Suprapubic skin (tissue), 4 donors: ENCODE measurements around the gene FHIP1A. TPM values are rescaled to one million over a fixed set of nuclear protein-coding genes. Genes with fewer than 3 reads are reported as not detected.

Source experiments
- DNase-seq, 2 donors: peaks; one replicate each; pipeline ENCODE4 v3.0.0-alpha.2; 2019; ENCODE audit warnings: low spot score in 2 of 2
- H3K27ac ChIP-seq: fragments of 200-600 bp; sonication (generic); one replicate; pipeline ENCODE4 v1.5.1; 2019
- H3K27me3 ChIP-seq: fragments of 200-600 bp; sonication (generic); one replicate; pipeline ENCODE4 v1.5.1; 2019
- H3K36me3 ChIP-seq: fragments of 200-600 bp; sonication (generic); one replicate; pipeline ENCODE4 v1.5.1; 2019
- H3K4me1 ChIP-seq: fragments of 200-600 bp; sonication (generic); one replicate; pipeline ENCODE4 v1.5.1; 2019
- H3K4me3 ChIP-seq: fragments of 200-600 bp; sonication (generic); one replicate; pipeline ENCODE4 v1.5.1; 2019; ENCODE audit warnings: mild to moderate bottlenecking
- H3K9me3 ChIP-seq: fragments of 200-600 bp; sonication (generic); one replicate; pipeline ENCODE4 v1.5.1; 2019
- CTCF ChIP-seq, 2 donors: fragments of 200-600 bp in 1 of 2; fragments of 450-650 bp in 1 of 2; sonication (generic) in 1 of 2; IDR thresholded peaks; one replicate each; pipeline ENCODE4 v1.5.1; 2016 to 2019; ENCODE audit warnings: antibody characterized with exemption in 2 of 2, mild to moderate bottlenecking in 1 of 2, moderate library complexity in 1 of 2
- EP300 ChIP-seq: sonication (generic); formaldehyde crosslinking; IDR thresholded peaks from one replicate; pipeline ENCODE4 v1.6.1; 2017; ENCODE audit warnings: antibody characterized with exemption
- POLR2A ChIP-seq, 2 donors: fragments of 450-650 bp; IDR thresholded peaks; one replicate each; pipeline ENCODE4 v1.6.1; 2017; ENCODE audit warnings: antibody characterized with exemption in 2 of 2, mild to moderate bottlenecking in 2 of 2, moderate library complexity in 2 of 2
- POLR2AphosphoS5 ChIP-seq, 3 donors: sonication (generic); formaldehyde crosslinking; IDR thresholded peaks; one replicate each; pipeline ENCODE4 v1.6.1; 2017; ENCODE audit warnings: antibody characterized with exemption in 3 of 3
- WGBS: methylation state at CpG from one replicate; pipeline ENCODE4 v1.1.5; 2018; 5-methylcytosine and 5-hydroxymethylcytosine counted together
- total RNA-seq, 4 donors: library from RNA; depleted of rRNA; stranded (reverse); fragments of >200 nt; gene quantifications; one replicate each; pipeline ENCODE4 v1.1.0, GENCODE V29; 2016

The FHIP1A gene
- total RNA-seq, 4 donors from 2014 or later = 90.3 to 105 (median 101) TPM

- Histone ChIP-seq H3K27ac (peak overlapping the region; percentile 91), H3K4me3 (peak overlapping the region; percentile 58), H3K9me3 (no peaks in the 10 kb centered on the region), H3K4me1 (peaks cover 24% of the 10 kb centered on the region), H3K27me3 (no peaks in the 10 kb centered on the region), H3K36me3 (no peaks in the 10 kb centered on the region)
- no peak for DNase-seq
- 5% methylated on average over 8 of the region's 8 CpGs for WGBS
- TF ChIP-seq EP300 (no peak), POLR2AphosphoS5 (IDR thresholded peaks at IDR 0.05) (no peak), POLR2A (IDR thresholded peaks at IDR 0.05) (no peak), CTCF (IDR thresholded peaks at IDR 0.05) (no peak)
These were observed 671 bp upstream of the FHIP1A start for GRCh38 chr4:151408380-151408629.

GRCh38 chr4:151409470-151410313, 716 bp downstream of the FHIP1A start:
- no peaks in the 10 kb centered on the region for H3K9me3 ChIP-seq
- peak overlapping the region; percentile 58 for H3K4me3 ChIP-seq
- H3K27ac ChIP-seq = peak overlapping the region; percentile 91
- no peak for TF ChIP-seq EP300
- no peak for TF ChIP-seq CTCF (IDR thresholded peaks at IDR 0.05)
- no peak for TF ChIP-seq POLR2A (IDR thresholded peaks at IDR 0.05)
- peak in 2 of 3 donors; percentile 22 to 41 for TF ChIP-seq POLR2AphosphoS5 (IDR thresholded peaks at IDR 0.05)
- peak; percentile 72 to 79 for DNase-seq
- WGBS = 6% methylated on average over 22 of the region's 27 CpGs
- H3K4me1 ChIP-seq = peaks cover 24% of the 10 kb centered on the region
- no peaks in the 10 kb centered on the region for H3K36me3 ChIP-seq
- H3K27me3 ChIP-seq = no peaks in the 10 kb centered on the region

GRCh38 chr4:151415978-151416377, 7.0 kb downstream of the FHIP1A start:
- Histone ChIP-seq H3K4me1 (peaks cover 15% of the 10 kb centered on the region), H3K27ac (no peak overlapping the region), H3K36me3 (no peaks in the 10 kb centered on the region), H3K4me3 (no peak overlapping the region), H3K9me3 (no peaks in the 10 kb centered on the region), H3K27me3 (no peaks in the 10 kb centered on the region)
- TF ChIP-seq CTCF (IDR thresholded peaks at IDR 0.05) (no peak), EP300 (no peak), POLR2A (IDR thresholded peaks at IDR 0.05) (no peak)
- DNase-seq = no peak

GRCh38 chr4:151417164-151417571, 8.2 kb downstream of the FHIP1A start:
- TF ChIP-seq POLR2AphosphoS5 (IDR thresholded peaks at IDR 0.05) (no peak), POLR2A (IDR thresholded peaks at IDR 0.05) (no peak), CTCF (IDR thresholded peaks at IDR 0.05) (no peak), EP300 (no peak)
- H3K27ac ChIP-seq = no peak overlapping the region

GRCh38 chr4:151417766-151418376, 8.9 kb downstream of the FHIP1A start:
- TF ChIP-seq POLR2A (IDR thresholded peaks at IDR 0.05) = no peak
- TF ChIP-seq EP300 = no peak
- no peak for TF ChIP-seq CTCF (IDR thresholded peaks at IDR 0.05)
- no peak for TF ChIP-seq POLR2AphosphoS5 (IDR thresholded peaks at IDR 0.05)
- DNase-seq = no peak
- peaks cover 15% of the 10 kb centered on the region for H3K4me1 ChIP-seq
- WGBS = 69% methylated on average over 2 of the region's 2 CpGs
- H3K36me3 ChIP-seq = no peaks in the 10 kb centered on the region
- H3K4me3 ChIP-seq = no peak overlapping the region
- no peaks in the 10 kb centered on the region for H3K27me3 ChIP-seq
- no peaks in the 10 kb centered on the region for H3K9me3 ChIP-seq
- H3K27ac ChIP-seq = no peak overlapping the region

More at GRCh38 chr4:151417164-151417571, 8.2 kb downstream of the FHIP1A start:
- no peaks in the 10 kb centered on the region for H3K36me3 ChIP-seq
- H3K4me3 ChIP-seq = no peak overlapping the region
- peaks cover 15% of the 10 kb centered on the region for H3K4me1 ChIP-seq
- H3K9me3 ChIP-seq = no peaks in the 10 kb centered on the region
- WGBS = 57% methylated on average over 5 of the region's 5 CpGs
- no peak for DNase-seq
- no peaks in the 10 kb centered on the region for H3K27me3 ChIP-seq
